ENCODE measurements around the gene GGT1.
"Not testable (repeated sequence)": the region's sequence is repeated elsewhere in the genome, so short reads cannot be mapped to it uniquely, and the experiment has no call there.

Gene GGT1

DNA sequence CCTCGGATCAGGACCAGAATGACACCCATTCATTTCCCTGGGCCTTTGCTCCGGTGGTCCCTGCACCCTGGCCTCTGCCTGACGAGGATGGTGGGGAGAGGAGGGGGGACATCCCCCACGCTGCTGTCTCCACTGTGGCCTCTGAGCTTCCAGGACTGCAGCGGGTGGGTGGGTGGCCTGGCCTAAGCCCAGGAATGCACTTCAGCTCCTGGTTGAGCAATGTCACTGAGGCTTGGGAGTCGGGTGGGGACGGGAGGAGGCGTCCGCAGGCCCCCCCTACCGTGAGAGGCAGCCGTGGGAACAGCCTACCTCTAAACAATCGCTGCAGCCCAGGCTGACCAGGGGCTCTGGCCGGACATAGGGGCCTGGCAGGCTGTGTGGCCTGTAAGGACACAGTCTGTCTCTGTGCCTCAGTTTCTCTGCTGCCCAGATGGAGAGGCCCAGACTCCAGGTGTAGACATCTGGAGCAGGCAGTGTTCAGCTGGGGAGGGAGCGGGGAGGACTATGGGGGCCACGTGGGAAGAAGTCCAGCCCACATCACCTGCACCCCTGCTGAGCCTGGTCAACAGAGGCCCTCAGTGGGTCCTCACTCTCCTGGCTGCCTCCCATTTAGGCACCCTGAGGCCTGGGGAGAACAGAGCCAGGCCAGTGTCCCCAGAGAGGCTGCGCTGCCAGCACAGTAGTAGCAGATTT, 28.6 kb downstream of the GGT1 start:
- DNase-seq (ENCODE audit: extremely low spot score, insufficient read length, low read depth); FAIRE-seq: not testable (repeated sequence)

DNA sequence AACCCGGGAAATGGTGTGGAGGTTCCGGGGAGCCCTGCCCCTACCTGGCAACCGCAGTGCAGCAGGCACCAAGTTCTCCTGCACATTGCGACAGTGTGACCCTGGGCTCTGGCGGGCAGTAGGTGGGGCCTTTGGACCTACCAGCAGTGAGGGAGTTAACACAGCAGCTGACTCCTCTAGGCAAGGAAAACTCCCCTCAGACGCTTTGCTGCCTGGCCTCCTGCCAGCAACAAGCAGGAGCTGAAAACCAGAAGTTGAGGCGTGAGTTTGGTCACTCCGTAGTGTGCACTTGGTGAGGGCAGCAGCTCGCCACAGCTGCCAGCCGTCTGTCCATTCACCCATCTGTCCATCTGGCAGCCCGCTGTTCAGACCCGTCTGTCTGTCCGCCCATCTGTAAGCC, 29.6 kb downstream of the GGT1 start:
- DNase-seq (ENCODE audit: extremely low spot score, insufficient read length, low read depth); FAIRE-seq: not testable (repeated sequence)

DNA sequence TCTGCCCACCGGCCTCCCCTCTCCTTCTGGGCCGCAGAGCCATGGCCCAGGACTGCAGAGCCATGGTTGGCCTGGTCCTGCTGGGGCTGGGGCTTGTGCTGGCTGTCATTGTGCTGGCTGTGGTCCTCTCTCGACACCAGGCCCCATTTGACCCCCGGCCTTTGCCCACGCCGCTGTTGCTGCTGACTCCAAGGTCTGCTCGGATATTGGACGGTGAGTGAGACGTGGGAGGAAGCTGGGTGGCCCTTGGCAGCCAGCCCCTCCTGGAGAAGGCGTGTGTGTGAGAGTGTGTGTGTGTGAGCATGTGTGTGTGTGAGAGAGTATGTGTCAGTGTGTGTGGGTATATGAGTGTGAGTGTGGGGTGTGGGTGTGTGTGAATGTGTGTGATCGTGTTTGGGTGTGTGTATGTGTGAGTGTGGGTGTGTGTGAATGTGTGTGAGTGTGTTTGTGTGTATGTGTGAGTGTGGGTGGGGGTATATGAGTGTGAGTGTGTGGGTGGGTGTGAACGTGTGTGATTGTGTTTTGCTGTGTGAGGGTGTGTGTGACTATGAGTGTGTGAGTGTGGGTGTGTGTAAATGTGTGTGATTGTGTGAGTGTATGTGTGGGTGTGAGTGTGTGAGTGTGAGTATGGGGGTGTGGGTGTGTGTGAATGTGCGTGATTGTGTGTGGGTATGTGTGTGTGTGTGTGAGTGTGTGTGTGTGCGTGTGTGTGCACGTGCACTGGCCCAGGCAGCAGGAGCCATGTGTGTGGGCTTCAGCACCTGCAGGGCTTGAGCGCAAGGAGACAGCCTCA, 30.4 kb downstream of the GGT1 start:
- not testable (repeated sequence) for FAIRE-seq; DNase-seq (ENCODE audit: extremely low spot score, insufficient read length, low read depth)

DNA sequence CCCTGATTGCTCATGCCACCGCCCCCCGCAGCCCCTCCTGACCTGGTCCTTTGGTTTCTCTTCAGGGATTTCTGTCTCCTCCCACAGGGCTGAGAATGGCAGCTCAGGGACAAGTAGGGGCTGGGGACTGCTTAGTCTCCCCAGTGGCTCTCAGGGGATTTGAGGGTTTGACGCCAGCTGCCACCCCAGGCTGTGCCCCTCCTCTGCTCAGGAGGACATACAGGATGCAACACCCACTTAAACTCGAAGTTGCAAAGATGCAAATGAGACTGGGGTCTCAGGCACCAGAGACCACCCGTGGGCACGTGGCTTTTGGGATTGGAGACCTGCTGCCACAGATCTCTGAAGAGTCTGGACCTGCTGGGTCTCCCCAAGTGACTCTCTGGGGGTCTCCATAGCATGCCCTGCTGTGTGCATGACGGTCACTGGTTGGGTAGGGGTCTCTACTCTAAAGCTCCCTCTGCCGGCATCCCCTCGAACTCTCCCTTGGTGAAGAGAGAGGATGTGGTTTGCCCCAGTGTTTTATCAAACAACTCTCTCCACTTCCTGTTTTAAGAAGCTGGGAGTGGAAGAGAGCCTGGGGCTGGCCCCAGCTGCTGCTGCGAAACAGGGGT, 31.9 kb downstream of the GGT1 start:
- not testable (repeated sequence) for FAIRE-seq; DNase-seq (ENCODE audit: extremely low spot score, insufficient read length, low read depth)

DNA sequence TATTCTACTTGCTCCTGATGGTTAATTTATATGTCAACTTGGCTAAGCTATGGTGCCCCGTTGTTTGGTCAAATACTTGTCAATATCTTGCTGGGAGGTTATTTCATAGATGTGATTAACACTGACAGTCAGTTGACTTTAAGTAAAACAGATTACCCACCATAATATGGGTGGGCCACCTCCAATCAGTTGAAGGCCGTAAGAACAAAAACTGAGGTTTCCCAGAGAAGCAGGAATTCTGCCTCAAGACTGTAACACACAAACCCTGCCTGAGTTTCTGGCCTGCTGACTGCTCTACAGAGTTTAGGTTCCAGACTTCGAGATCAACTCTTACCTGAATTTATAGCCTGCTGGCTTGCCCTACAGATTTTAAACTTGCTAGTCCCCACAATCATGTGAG, 33.5 kb downstream of the GGT1 start:
- FAIRE-seq; DNase-seq (ENCODE audit: extremely low spot score, insufficient read length, low read depth): not testable (repeated sequence)

DNA sequence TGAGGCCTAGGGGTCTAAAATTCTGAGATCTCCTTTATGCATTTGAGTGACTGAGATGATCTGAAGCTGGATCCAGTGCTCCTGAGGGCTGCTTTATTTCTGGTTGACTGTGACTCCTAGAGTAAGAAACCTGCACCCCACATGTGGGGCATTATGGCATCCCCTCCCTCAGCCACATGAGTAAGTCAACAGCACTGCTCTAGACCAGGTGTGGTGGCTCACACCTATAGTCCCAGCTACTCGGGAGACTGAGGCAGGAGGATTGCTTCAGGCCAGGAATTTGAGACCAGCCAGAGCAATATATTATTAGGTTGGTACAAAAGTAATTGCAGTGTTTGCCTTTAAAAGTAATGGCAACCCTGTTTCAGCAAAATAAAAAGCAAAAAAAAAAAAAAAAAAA, 39.3 kb downstream of the GGT1 start:
- DNase-seq (ENCODE audit: extremely low spot score, insufficient read length, low read depth); FAIRE-seq: not testable (repeated sequence)

DNA sequence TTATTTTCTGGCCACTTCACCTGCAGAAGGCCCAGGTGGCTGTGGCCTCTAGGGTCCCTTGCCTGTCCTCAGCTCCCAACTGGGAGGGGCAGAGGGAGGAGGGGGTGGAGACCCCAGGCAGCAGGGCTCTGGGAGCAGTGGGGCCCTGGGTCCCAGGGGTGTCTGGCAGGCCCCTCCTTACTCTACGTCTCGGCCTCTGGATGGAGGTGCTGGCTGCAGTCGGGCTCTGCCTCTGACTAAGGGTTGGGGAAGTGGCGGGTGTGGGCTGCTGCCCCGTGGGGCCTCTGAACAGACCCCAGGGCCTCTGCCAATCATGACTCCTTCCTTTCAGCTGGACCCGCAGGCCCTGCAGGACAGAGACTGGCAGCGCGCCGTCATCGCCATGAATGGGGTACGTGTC, 41.4 kb downstream of the GGT1 start:
- not testable (repeated sequence) for FAIRE-seq; DNase-seq (ENCODE audit: extremely low spot score, insufficient read length, low read depth)

DNA sequence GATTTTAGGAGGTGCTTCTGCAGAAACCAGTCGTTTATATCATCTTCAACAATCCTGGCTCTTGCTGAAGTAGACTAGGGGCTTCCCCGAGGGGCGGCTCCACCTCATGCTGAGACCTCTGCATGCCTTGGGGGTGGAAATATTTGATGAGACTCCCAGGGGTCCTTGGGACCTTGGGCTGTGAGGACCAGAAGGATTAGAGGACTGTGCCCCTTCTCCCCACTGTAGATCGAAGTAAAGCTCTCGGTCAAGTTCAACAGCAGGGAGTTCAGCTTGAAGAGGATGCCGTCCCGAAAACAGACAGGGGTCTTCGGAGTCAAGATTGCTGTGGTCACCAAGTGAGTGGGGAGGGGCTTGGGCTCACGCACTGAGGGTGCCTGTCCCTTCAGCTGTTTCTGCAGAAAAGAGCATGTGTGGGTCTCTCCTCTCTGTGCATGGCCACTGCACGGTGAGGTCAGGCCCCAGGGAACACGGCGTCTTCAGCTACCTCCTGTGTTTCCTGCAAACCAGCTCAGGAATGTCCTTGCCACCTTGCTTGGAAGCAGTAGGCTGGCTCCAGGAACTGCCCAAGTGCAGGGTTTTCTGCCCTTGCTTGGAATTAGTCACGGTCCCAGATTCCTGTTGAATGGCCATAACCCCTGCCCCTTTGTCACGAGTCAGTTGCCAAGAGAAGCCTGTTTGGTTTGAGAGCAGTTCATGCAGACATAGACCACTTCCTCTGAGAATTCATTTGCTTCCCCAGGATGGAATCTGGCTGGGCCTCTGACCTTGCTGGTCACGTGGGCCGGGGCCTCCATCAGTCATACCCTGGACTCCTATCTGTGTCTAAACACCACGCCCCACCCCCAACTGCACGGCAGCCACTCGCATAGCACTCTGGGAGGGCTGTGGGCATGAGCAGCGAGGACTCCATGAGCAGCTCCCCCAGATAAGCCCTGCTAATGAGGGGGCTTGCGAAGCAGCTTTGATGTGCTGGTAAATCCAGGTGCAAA, 42.7 kb downstream of the GGT1 start:
- not testable (repeated sequence) for DNase-seq (ENCODE audit: extremely low spot score, insufficient read length, low read depth); FAIRE-seq

DNA sequence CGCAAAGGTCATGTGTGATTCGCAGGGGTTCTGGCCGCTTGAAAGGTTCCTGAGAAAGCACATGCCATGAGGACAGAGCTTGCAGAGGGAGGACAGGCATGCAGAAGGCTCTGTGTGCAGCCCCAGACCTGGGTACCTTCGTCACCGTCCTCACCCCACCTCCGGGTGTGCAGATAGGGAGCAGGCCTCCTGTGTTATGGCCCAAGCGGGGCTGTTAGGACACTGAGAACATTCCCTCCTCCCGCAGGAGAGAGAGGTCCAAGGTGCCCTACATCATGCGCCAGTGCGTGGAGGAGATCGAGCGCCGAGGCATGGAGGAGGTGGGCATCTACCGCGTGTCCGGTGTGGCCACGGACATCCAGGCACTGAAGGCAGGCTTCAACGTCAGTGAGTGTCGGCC, 43.8 kb downstream of the GGT1 start:
- DNase-seq (ENCODE audit: extremely low spot score, insufficient read length, low read depth); FAIRE-seq: not testable (repeated sequence)

DNA sequence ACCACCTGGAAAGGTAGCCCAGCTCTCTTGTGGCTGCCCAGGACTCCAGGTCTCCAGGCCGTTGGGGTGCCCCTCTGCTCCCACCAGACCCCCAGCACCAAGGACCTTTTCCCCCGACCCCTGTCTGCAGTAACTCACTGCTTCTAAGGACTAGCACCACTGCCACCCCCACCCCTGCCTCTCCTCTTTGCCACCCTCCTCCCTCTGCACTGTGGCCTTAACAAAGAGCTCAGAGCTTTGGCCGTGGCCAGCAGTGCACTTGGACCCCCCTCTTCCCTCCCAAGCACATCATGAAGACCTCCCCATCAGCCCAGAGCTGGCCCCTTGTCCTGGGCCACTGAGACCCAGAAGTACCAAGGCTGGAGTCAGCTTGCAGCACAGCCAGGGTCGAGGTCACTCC, 46.4 kb downstream of the GGT1 start:
- FAIRE-seq; DNase-seq (ENCODE audit: extremely low spot score, insufficient read length, low read depth): not testable (repeated sequence)

DNA sequence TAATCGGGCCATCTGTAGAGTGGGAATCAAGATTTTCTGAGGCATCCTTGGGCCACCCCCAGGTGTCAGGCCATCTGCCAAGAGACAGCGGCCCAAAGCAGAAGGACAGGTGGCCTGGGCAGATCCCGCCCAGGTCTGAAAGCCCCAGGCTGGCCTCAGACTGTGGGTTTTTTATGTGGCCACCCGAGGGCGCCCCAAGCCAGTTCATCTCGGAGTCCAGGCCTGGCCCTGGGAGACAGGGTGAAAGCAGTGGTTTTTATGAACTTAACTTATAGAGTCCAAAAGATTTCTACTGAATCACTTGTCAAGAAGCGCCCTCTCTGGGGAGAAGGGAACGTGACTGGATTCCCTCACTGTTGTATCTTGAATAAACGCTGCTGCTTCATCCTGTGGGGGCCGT, 47.9 kb downstream of the GGT1 start:
- not testable (repeated sequence) for FAIRE-seq; DNase-seq (ENCODE audit: extremely low spot score, insufficient read length, low read depth)

DNA sequence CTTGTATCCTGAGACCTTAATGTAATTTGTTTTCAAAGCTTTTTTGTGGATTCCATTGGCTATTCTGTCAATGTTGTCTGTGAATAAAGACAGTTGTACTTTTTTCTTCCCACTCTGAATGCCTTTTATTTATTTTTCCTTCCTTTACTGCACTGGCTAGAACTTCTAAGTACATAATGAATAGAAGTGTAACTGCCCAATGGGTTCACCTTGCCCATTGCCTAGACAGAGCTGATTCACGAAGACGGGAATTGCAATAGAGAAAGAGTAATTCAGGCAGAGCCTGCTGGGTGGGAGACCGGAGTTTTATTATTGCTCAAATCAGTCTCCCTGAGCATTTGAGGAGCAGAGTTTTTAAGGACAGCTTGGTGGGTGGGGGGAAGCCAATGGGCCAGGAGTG, 62.4 kb downstream of the GGT1 start:
- DNase-seq (ENCODE audit: extremely low spot score, insufficient read length, low read depth); FAIRE-seq: not testable (repeated sequence)

DNA sequence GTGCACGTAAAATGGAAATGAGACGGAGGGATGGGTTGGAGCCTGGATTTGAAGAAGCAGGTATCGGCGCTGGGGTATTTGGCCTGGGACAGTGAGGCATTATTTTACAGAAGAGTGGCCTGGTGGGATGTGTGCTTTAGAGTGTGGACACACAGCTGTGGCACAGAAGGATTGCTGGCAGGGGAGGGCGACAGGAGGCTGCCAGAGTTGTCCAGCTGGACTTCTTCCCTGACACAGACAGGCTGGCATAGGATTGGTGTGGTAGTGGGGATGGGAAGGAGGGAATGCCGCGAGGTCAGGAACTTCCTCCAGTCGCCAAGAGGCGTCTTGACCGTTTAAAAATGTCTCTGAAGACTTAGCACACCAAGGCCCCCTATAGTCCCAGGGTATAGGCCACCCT, 64.9 kb downstream of the GGT1 start:
- not testable (repeated sequence) for DNase-seq (ENCODE audit: extremely low spot score, insufficient read length, low read depth); FAIRE-seq

DNA sequence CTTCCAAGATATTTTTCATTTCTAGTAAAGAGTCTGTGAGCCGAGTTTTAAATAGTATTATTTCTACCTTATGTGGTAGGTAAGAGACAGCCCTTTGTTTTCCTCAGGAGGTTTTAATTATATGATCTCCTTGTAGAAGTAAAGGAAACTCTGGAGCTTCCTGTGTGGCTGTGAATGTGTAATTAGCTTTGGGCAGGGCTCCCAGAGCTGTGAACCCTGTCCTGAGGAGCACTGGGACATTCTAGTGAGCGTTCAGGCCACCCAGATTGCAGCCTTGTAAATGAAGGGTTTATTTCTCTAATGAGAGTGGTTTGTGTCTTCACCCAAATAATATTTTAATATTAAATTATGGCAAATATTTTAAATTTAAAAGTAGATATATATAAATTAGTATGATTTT, 69.5 kb downstream of the GGT1 start:
- not testable (repeated sequence) for DNase-seq (ENCODE audit: extremely low spot score, insufficient read length, low read depth); FAIRE-seq

Data from GM18507 (cell line).